Lung (tissue), 12 donors: ENCODE measurements around the gene INHBE. TPM values are rescaled to one million over a fixed set of nuclear protein-coding genes. Genes with fewer than 3 reads are reported as not detected.
"Not testable (repeated sequence)": the region's sequence is repeated elsewhere in the genome, so short reads cannot be mapped to it uniquely, and the experiment has no call there.

Experiments
- ATAC-seq: fragments of 200-7000 bp; cut with Tn5 transposase; one replicate; pipeline ENCODE4 v1.9.1; 2020; ENCODE audit warnings: moderate number of reproducible peaks; ENCODE audit not compliant: insufficient read depth, low FRiP score
- DNase-seq, 3 donors: peaks; one replicate each; pipeline ENCODE4 v3.0.0-alpha.2; 2013 to 2017
- H3K27ac ChIP-seq, 2 donors: one replicate each; pipeline ENCODE4 v1.5.1; 2013; ENCODE audit warnings: mild to moderate bottlenecking in 2 of 2, moderate library complexity in 2 of 2, control low read depth in 1 of 2, inconsistent platforms in 1 of 2, low read depth in 1 of 2, low read length in 1 of 2
- H3K27me3 ChIP-seq, 3 donors: one replicate each; pipeline ENCODE4 v1.5.1; 2013; ENCODE audit warnings: low read length in 2 of 3; ENCODE audit not compliant: control insufficient read depth in 3 of 3, insufficient read depth in 3 of 3
- H3K36me3 ChIP-seq, 4 donors: one replicate each; pipeline ENCODE4 v1.5.1; 2013; ENCODE audit warnings: low read length in 4 of 4, mild to moderate bottlenecking in 1 of 4, moderate library complexity in 1 of 4; ENCODE audit not compliant: control insufficient read depth in 4 of 4, insufficient read depth in 4 of 4
- H3K4me1 ChIP-seq, 5 donors: one replicate each; pipeline ENCODE4 v1.5.1; 2013; ENCODE audit warnings: low read length in 5 of 5, mild to moderate bottlenecking in 2 of 5, moderate library complexity in 1 of 5; ENCODE audit not compliant: control insufficient read depth in 5 of 5, insufficient read depth in 5 of 5
- H3K4me3 ChIP-seq: one replicate; pipeline ENCODE4 v1.5.1; 2013; ENCODE audit warnings: mild to moderate bottlenecking, control low read depth, moderate library complexity
- H3K9ac ChIP-seq, 2 donors: one replicate each; pipeline ENCODE4 v1.5.1; 2013; ENCODE audit warnings: low read length in 2 of 2, control low read depth in 1 of 2; ENCODE audit not compliant: insufficient read depth in 1 of 2
- H3K9me3 ChIP-seq, 4 donors: one replicate each; pipeline ENCODE4 v1.5.1; 2013; ENCODE audit warnings: low read length in 3 of 4, mild to moderate bottlenecking in 1 of 4, moderate library complexity in 1 of 4; ENCODE audit not compliant: control insufficient read depth in 4 of 4, insufficient read depth in 3 of 4
- CTCF ChIP-seq: IDR thresholded peaks from 2 replicates; pipeline ENCODE4 v1.5.1; 2012; ENCODE audit warnings: mild to moderate bottlenecking; ENCODE audit errors: control extremely low read depth, extremely low read depth
- WGBS, 2 donors: extraction: QIAGEN DNeasy Blood & Tissue Kit; methylation state at CpG; one replicate each; pipeline ENCODE4 v1.1.7; 2013; 5-methylcytosine and 5-hydroxymethylcytosine counted together
- polyA plus RNA-seq, 2 donors: library from polyadenylated mRNA; stranded (reverse); fragments of 200-250 nt; gene quantifications; one replicate each; pipeline ENCODE4 v1.2.1, GENCODE V29; 2013
- total RNA-seq, 2 donors: library from RNA; depleted of rRNA in 1 of 2; stranded (reverse); fragments of >200 nt in 1 of 2; gene quantifications; one replicate each; pipeline ENCODE4 v1.2.1, GENCODE V29; 2014 to 2021
- donor health status: control.
- donor health status: control.
- donor health status: Bipolar disorder and iron deficiency.
- donor health status: healthy.
- donor health status: DM: yes; HTN: yes; CAD: no.

Gene INHBE
- total and polyA plus RNA-seq, 4 donors, result 0.12 TPM; not detected in 3

GRCh38 chr12:57490126-57490525 is 35.0 kb downstream of the INHBE start:
- Histone ChIP-seq H3K9me3 (no peaks in the 10 kb centered on the region), H3K4me3 (no peak overlapping the region), H3K4me1 (peaks cover 0 to 10% (median 7%) of the 10 kb centered on the region in 5 donors), H3K36me3 (peaks cover 17 to 29% (median 27%) of the 10 kb centered on the region in 4 donors), H3K27me3 (no peaks in the 10 kb centered on the region), H3K27ac (no peak overlapping the region), H3K9ac (no peak overlapping the region)
- no peak for TF ChIP-seq CTCF
- 96 to 98% methylated on average over 4 of the region's 4 CpGs for WGBS, 2 donors
- DNase-seq (no peak), ATAC-seq (no peak)

GRCh38 chr12:57491393-57492280 is 36.5 kb downstream of the INHBE start:
- Histone ChIP-seq H3K4me3 (no peak overlapping the region), H3K9ac (no peak overlapping the region), H3K36me3 (peaks cover 17 to 34% (median 29%) of the 10 kb centered on the region in 4 donors), H3K9me3 (no peaks in the 10 kb centered on the region), H3K4me1 (peaks cover 0 to 10% (median 7%) of the 10 kb centered on the region in 5 donors), H3K27ac (no peak overlapping the region), H3K27me3 (no peaks in the 10 kb centered on the region)
- DNase-seq (no peak), ATAC-seq (no peak)
- no peak for TF ChIP-seq CTCF
- WGBS, 2 donors, result 93% methylated on average over 15 of the region's 15 CpGs

- not testable (repeated sequence) for H3K27me3 ChIP-seq, ATAC-seq, H3K9ac ChIP-seq, H3K27ac ChIP-seq, H3K4me1 ChIP-seq, DNase-seq, H3K4me3 ChIP-seq, H3K9me3 ChIP-seq
- peaks cover 16 to 43% (median 30%) of the 10 kb centered on the region in 4 donors for H3K36me3 ChIP-seq
- WGBS, 2 donors, result 97 to 98% methylated on average over 37 to 45 of the region's 48 CpGs
These were observed 40.1 kb downstream of the INHBE start for GRCh38 chr12:57495051-57495701.

- peaks cover 16 to 45% (median 34%) of the 10 kb centered on the region in 4 donors for H3K36me3 ChIP-seq
- DNase-seq (no peak), ATAC-seq (no peak)
- peaks cover 0 to 2% (median 0%) of the 10 kb centered on the region in 4 donors for H3K9me3 ChIP-seq
- no peak overlapping the region for H3K9ac ChIP-seq
- no peak for TF ChIP-seq CTCF
- no peaks in the 10 kb centered on the region for H3K4me1 ChIP-seq
- no peak overlapping the region for H3K4me3 ChIP-seq
- H3K27ac ChIP-seq, result no peak overlapping the region
- H3K27me3 ChIP-seq, result no peaks in the 10 kb centered on the region
These were observed 41.7 kb downstream of the INHBE start for GRCh38 chr12:57496822-57497221.
